Natural killer cell (primary cell): ENCODE results near the gene C1orf141. TPM values are rescaled to one million over a fixed set of nuclear protein-coding genes. Genes with fewer than 3 reads are reported as not detected.

ENCODE experiments used
- ATAC-seq, 3 donors: fragments of 150-1000 bp in 2 of 3; fragments of 200-7000 bp in 1 of 3; cut with Tn5 transposase; 1 replicate in 1 of 3; 2 replicates in 2 of 3; pipeline ENCODE4 v1.10.0; 2021; ENCODE audit warnings: mild to moderate bottlenecking in 2 of 3, moderate library complexity in 2 of 3
- DNase-seq, 2 donors: peaks; one replicate each; pipeline versions ENCODE4 v3.0.0 to v3.0.0-alpha.2; 2013 to 2021; ENCODE audit warnings: mixed read lengths in 1 of 2
- H3K27ac ChIP-seq: one replicate; pipeline ENCODE4 v1.5.1; 2013; ENCODE audit warnings: mild to moderate bottlenecking, low read length
- H3K27me3 ChIP-seq: one replicate; pipeline ENCODE4 v1.6.1; 2013; ENCODE audit warnings: low read length; ENCODE audit not compliant: control insufficient read depth, insufficient read depth
- H3K36me3 ChIP-seq: one replicate; pipeline ENCODE4 v1.6.1; 2013; ENCODE audit warnings: low read length; ENCODE audit not compliant: control insufficient read depth, insufficient read depth
- H3K4me1 ChIP-seq: one replicate; pipeline ENCODE4 v1.6.1; 2013; ENCODE audit warnings: low read length; ENCODE audit not compliant: control insufficient read depth, insufficient read depth
- H3K4me3 ChIP-seq: one replicate; pipeline ENCODE4 v1.5.1; 2013; ENCODE audit warnings: low read length
- H3K9me3 ChIP-seq: one replicate; pipeline ENCODE4 v1.6.1; 2013; ENCODE audit warnings: low read length; ENCODE audit not compliant: control insufficient read depth, insufficient read depth
- H3K27ac Mint-ChIP-seq, 2 donors: one replicate each; pipeline ENCODE4 v1.8.0; 2022; ENCODE audit warnings: mild to moderate bottlenecking in 2 of 2, mixed read lengths in 2 of 2, moderate library complexity in 1 of 2
- H3K27me3 Mint-ChIP-seq, 2 donors: one replicate each; pipeline ENCODE4 v1.8.0; 2022; ENCODE audit warnings: low read depth in 2 of 2, mixed read lengths in 2 of 2
- H3K36me3 Mint-ChIP-seq: one replicate; pipeline ENCODE4 v1.8.0; 2022; ENCODE audit warnings: mixed read lengths
- H3K4me1 Mint-ChIP-seq, 2 donors: one replicate each; pipeline ENCODE4 v1.8.0; 2022; ENCODE audit warnings: mixed read lengths in 2 of 2
- H3K4me3 Mint-ChIP-seq: one replicate; pipeline ENCODE4 v1.8.0; 2022; ENCODE audit warnings: mild to moderate bottlenecking, moderate library complexity, mixed read lengths
- H3K9me3 Mint-ChIP-seq, 2 donors: one replicate each; pipeline ENCODE4 v1.8.0; 2022; ENCODE audit warnings: mixed read lengths in 2 of 2
- CTCF ChIP-seq: fragments of 200-600 bp; IDR thresholded peaks from one replicate; pipeline ENCODE4 v1.8.0; 2022; ENCODE audit warnings: antibody characterized with exemption
- WGBS: methylation state at CpG from one replicate; pipeline ENCODE4 v1.1.7; 2013; ENCODE audit warnings: missing lambda C conversion rate; ENCODE audit not compliant: insufficient coverage; 5-methylcytosine and 5-hydroxymethylcytosine counted together
- intact Hi-C: fragments of 100-400 bp; cut with micrococcal nuclease; formaldehyde crosslinking; loops from one replicate; pipeline ENCODE4 v1.14.2; 2022
- total RNA-seq, 4 donors: library from RNA; stranded (reverse); fragments of 120-200 nt in 1 of 4; gene quantifications; one replicate each; pipeline versions ENCODE4 v1.2.3 to v1.2.4, GENCODE V29; 2013 to 2022

The C1orf141 gene
- total RNA-seq, 3 donors from 2014 or later (not counting 1 experiment from before 2014, with no cell fraction given): not detected

GRCh38 chr1:67088440-67088839, 46.3 kb downstream of the C1orf141 start:
- peaks cover 3 to 7% of the 10 kb centered on the region in 2 donors for H3K27me3 Mint-ChIP-seq
- no peaks in the 10 kb centered on the region for H3K36me3 ChIP-seq
- intact Hi-C loops: no loop called here
- H3K4me3 ChIP-seq: no peak overlapping the region
- H3K27ac ChIP-seq: no peak overlapping the region
- no peaks in the 10 kb centered on the region for H3K4me1 Mint-ChIP-seq
- ATAC-seq: no peak
- no peak for TF ChIP-seq CTCF
- no peaks in the 10 kb centered on the region for H3K27me3 ChIP-seq
- no peaks in the 10 kb centered on the region for H3K36me3 Mint-ChIP-seq
- WGBS: 100% methylated on average over 1 of the region's 1 CpG
- H3K27ac Mint-ChIP-seq: no peak overlapping the region
- H3K9me3 Mint-ChIP-seq: no peaks in the 10 kb centered on the region
- no peaks in the 10 kb centered on the region for H3K9me3 ChIP-seq
- H3K4me3 Mint-ChIP-seq: no peak overlapping the region
- no peak for DNase-seq
- no peaks in the 10 kb centered on the region for H3K4me1 ChIP-seq

- H3K9me3 Mint-ChIP-seq: no peaks in the 10 kb centered on the region
- H3K27me3 ChIP-seq: no peaks in the 10 kb centered on the region
- no peak overlapping the region for H3K4me3 ChIP-seq
- intact Hi-C loops: no loop called here
- H3K27me3 Mint-ChIP-seq: peaks cover 0 to 3% of the 10 kb centered on the region in 2 donors
- TF ChIP-seq CTCF: no peak
- no peaks in the 10 kb centered on the region for H3K4me1 ChIP-seq
- no peak for ATAC-seq
- no peak overlapping the region for H3K4me3 Mint-ChIP-seq
- no peak overlapping the region for H3K27ac ChIP-seq
- 0% methylated on average over 1 of the region's 2 CpGs for whole genome bisulfite sequencing
- H3K9me3 ChIP-seq: no peaks in the 10 kb centered on the region
- no peak for DNase-seq
- H3K27ac Mint-ChIP-seq: no peak overlapping the region
- H3K36me3 Mint-ChIP-seq: no peaks in the 10 kb centered on the region
- H3K4me1 Mint-ChIP-seq: no peaks in the 10 kb centered on the region
- no peaks in the 10 kb centered on the region for H3K36me3 ChIP-seq
Observed at GRCh38 chr1:67085326-67085725, 49.4 kb downstream of the C1orf141 start.

- H3K4me3 Mint-ChIP-seq: no peak overlapping the region
- no peaks in the 10 kb centered on the region for H3K36me3 ChIP-seq
- 100% methylated on average over 6 of the region's 9 CpGs for WGBS
- H3K27ac ChIP-seq: no peak overlapping the region
- no peak overlapping the region for H3K27ac Mint-ChIP-seq
- ATAC-seq (no peak), DNase-seq (no peak)
- intact Hi-C loops: no loop called here
- H3K4me3 ChIP-seq: no peak overlapping the region
- H3K9me3 ChIP-seq: no peaks in the 10 kb centered on the region
- TF ChIP-seq CTCF: no peak
- peaks cover 0 to 3% of the 10 kb centered on the region in 2 donors for H3K27me3 Mint-ChIP-seq
- H3K27me3 ChIP-seq: no peaks in the 10 kb centered on the region
- no peaks in the 10 kb centered on the region for H3K9me3 Mint-ChIP-seq
- H3K4me1 ChIP-seq: no peaks in the 10 kb centered on the region
- H3K4me1 Mint-ChIP-seq: no peaks in the 10 kb centered on the region
- H3K36me3 Mint-ChIP-seq: no peaks in the 10 kb centered on the region
Observed at GRCh38 chr1:67084765-67085318, 49.9 kb downstream of the C1orf141 start.

- Mint-ChIP-seq H3K27me3 (peaks cover 0 to 2% of the 10 kb centered on the region in 2 donors), H3K4me3 (no peak overlapping the region), H3K9me3 (peaks cover 0 to 2% of the 10 kb centered on the region in 2 donors), H3K36me3 (no peaks in the 10 kb centered on the region), H3K4me1 (no peaks in the 10 kb centered on the region), H3K27ac (no peak overlapping the region)
- ATAC-seq (no peak), DNase-seq (no peak)
- Histone ChIP-seq H3K9me3 (no peaks in the 10 kb centered on the region), H3K36me3 (no peaks in the 10 kb centered on the region), H3K27me3 (no peaks in the 10 kb centered on the region), H3K4me3 (no peak overlapping the region), H3K27ac (no peak overlapping the region), H3K4me1 (no peaks in the 10 kb centered on the region)
- intact Hi-C loops: no loop called here
- no peak for TF ChIP-seq CTCF
- WGBS: 100% methylated on average over 2 of the region's 3 CpGs
Observed at GRCh38 chr1:67078291-67078690, 56.5 kb downstream of the C1orf141 start.
